ENCODE results near the gene DCAF5. TPM values are rescaled to one million over a fixed set of nuclear protein-coding genes. Genes with fewer than 3 reads are reported as not detected.

The DCAF5 gene
- total RNA-seq, 4 donors from 2014 or later: 37.4 to 67.1 (median 46.4) TPM

- Histone ChIP-seq H3K27me3 (no peaks in the 10 kb centered on the region), H3K4me1 (peaks cover 25 to 57% (median 49%) of the 10 kb centered on the region in 4 donors), H3K36me3 (peaks cover 21 to 69% (median 29%) of the 10 kb centered on the region in 4 donors), H3K27ac (replicated peaks in 1 of 4) (peak overlapping the region; percentile 58 to 70 (median 66)), H3K4me3 (no peak overlapping the region), H3K9me3 (no peaks in the 10 kb centered on the region)
- DNase-seq (ENCODE audit: extremely low spot score): no peak
- intact Hi-C loops (cut with DNase I): no loop called here
- TF ChIP-seq, protein P1, sequence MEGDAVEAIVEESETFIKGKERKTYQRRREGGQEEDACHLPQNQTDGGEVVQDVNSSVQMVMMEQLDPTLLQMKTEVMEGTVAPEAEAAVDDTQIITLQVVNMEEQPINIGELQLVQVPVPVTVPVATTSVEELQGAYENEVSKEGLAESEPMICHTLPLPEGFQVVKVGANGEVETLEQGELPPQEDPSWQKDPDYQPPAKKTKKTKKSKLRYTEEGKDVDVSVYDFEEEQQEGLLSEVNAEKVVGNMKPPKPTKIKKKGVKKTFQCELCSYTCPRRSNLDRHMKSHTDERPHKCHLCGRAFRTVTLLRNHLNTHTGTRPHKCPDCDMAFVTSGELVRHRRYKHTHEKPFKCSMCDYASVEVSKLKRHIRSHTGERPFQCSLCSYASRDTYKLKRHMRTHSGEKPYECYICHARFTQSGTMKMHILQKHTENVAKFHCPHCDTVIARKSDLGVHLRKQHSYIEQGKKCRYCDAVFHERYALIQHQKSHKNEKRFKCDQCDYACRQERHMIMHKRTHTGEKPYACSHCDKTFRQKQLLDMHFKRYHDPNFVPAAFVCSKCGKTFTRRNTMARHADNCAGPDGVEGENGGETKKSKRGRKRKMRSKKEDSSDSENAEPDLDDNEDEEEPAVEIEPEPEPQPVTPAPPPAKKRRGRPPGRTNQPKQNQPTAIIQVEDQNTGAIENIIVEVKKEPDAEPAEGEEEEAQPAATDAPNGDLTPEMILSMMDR (IDR thresholded peaks at IDR 0.05): peak in 1 of 3 experiments; percentile 35
- TF ChIP-seq EP300 (IDR thresholded peaks at IDR 0.05): no peak
- WGBS: 34% methylated on average over 3 of the region's 3 CpGs
Observed at GRCh38 chr14:69055999-69056788, 96.7 kb downstream of the DCAF5 start.

GRCh38 chr14:69055125-69055524 lies 97.8 kb downstream of the DCAF5 start:
- DNase-seq (ENCODE audit: extremely low spot score): no peak
- WGBS: 91% methylated on average over 9 of the region's 21 CpGs
- no peaks in the 10 kb centered on the region for H3K27me3 ChIP-seq
- peaks cover 35 to 62% (median 55%) of the 10 kb centered on the region in 4 donors for H3K4me1 ChIP-seq
- intact Hi-C loops (cut with DNase I): no loop called here
- no peaks in the 10 kb centered on the region for H3K9me3 ChIP-seq
- peaks cover 18 to 58% (median 23%) of the 10 kb centered on the region in 4 donors for H3K36me3 ChIP-seq
- H3K4me3 ChIP-seq: no peak overlapping the region
- TF ChIP-seq EP300 (IDR thresholded peaks at IDR 0.05): no peak
- H3K27ac ChIP-seq (replicated peaks in 1 of 4): peak overlapping the region in 2 of 4 donors; percentile 13 to 70

DNA sequence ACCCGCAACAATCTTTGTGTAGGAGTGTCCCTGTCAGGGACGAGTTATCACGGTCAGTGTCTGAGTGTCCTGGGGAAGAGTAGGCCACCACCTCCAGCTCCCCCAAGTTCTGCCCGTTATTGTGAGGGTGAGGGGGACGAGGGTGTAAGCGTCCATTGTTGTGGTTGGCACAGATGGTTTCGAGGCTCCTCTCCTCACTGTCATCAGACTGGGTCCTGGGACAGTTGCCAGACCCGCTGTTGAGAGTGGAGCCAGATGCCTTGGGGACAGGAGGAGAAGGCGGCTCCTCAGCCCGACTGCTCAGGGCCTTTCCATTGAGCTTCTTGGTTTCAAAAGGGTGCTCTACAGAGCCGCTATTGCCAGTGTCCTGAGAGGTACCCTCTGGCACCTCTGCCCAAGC lies 98.9 kb downstream of the DCAF5 start:
- Histone ChIP-seq H3K4me3 (no peak overlapping the region), H3K27me3 (no peaks in the 10 kb centered on the region), H3K4me1 (peaks cover 43 to 64% (median 59%) of the 10 kb centered on the region in 4 donors), H3K36me3 (peaks cover 18 to 47% (median 23%) of the 10 kb centered on the region in 4 donors), H3K27ac (replicated peaks in 1 of 4) (no peak overlapping the region), H3K9me3 (no peaks in the 10 kb centered on the region)
- 90% methylated on average over 9 of the region's 11 CpGs for WGBS
- no peak for DNase-seq (ENCODE audit: extremely low spot score)
- TF ChIP-seq EP300 (IDR thresholded peaks at IDR 0.05) (no peak), POLR2A (IDR thresholded peaks at IDR 0.05; ENCODE audit: low read depth) (no peak), POLR2AphosphoS5 (IDR thresholded peaks at IDR 0.05) (no peak)
- TF ChIP-seq, protein P1 (IDR thresholded peaks at IDR 0.05): no peak
- intact Hi-C loops (cut with DNase I): no loop called here

- no peak for DNase-seq (ENCODE audit: extremely low spot score)
- Histone ChIP-seq H3K27ac (replicated peaks in 1 of 4) (peak overlapping the region in 3 of 4 donors; percentile 3 to 63 (median 48)), H3K36me3 (peaks cover 18 to 30% (median 23%) of the 10 kb centered on the region in 4 donors), H3K9me3 (no peaks in the 10 kb centered on the region), H3K4me3 (no peak overlapping the region), H3K4me1 (peaks cover 56 to 72% (median 67%) of the 10 kb centered on the region in 4 donors), H3K27me3 (no peaks in the 10 kb centered on the region)
- intact Hi-C loops (cut with DNase I): no loop called here
- WGBS: 60% methylated on average over 4 of the region's 4 CpGs
- peak in 1 of 2 donors; percentile 5 for TF ChIP-seq POLR2AphosphoS5 (IDR thresholded peaks at IDR 0.05)
- no peak for TF ChIP-seq POLR2A (IDR thresholded peaks at IDR 0.05; ENCODE audit: low read depth)
- TF ChIP-seq EP300 (IDR thresholded peaks at IDR 0.05): no peak
Observed at GRCh38 chr14:69052181-69052601, 100.7 kb downstream of the DCAF5 start.

DNA sequence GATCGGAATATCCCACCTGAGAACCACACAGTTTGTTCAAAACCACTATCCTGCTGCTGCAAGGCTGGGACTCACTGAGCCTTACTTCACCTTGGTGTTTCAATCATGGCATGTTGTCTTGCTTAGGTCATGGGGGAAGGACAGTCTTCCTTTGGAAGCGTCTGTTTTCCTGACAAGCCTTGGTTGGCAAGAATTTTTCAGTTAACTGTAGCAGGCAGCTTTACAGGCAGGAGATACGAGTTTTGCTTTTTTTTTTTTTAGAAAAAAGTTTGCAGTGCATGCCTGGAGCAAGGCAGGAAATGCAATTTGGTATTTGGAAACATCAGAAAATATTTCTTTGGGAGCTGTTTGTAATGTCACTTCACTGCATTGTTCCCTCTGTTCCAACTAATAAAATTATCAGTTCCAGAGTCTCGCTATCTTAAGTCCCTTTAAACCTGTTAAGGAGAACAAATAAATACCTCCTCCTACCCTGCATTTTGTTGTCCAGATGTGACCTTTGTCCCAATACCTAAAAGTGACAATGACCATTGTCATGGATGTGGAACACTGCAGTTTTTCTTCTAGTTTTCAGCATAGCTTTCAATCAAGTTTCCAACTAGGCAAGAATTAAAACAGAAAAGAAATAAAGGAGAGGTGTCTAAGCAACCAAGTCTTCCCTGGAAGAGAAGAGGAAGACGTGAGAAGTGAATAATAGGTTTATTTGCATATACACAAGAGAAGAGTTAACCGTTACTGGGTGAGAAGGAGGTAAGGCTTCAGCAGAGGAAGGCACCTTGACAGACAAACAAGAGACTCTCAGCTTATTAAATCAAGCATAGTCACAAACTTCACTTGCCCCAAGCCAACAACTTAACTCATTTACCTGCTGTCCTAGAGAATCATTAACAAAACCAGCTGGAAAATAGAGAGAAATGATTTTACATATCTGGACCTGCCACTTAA lies 102.4 kb downstream of the DCAF5 start:
- no peak for DNase-seq (ENCODE audit: extremely low spot score)
- intact Hi-C loops (cut with DNase I): no loop called here
- H3K4me1 ChIP-seq: peaks cover 66 to 72% (median 70%) of the 10 kb centered on the region in 4 donors
- peak overlapping the region; percentile 57 to 78 (median 69) for H3K27ac ChIP-seq (replicated peaks in 1 of 4)
- WGBS: 43% methylated on average over 6 of the region's 6 CpGs
- no peaks in the 10 kb centered on the region for H3K9me3 ChIP-seq
- H3K27me3 ChIP-seq: no peaks in the 10 kb centered on the region
- TF ChIP-seq POLR2AphosphoS5 (IDR thresholded peaks at IDR 0.05) (no peak), EP300 (IDR thresholded peaks at IDR 0.05) (no peak), POLR2A (IDR thresholded peaks at IDR 0.05; ENCODE audit: low read depth) (no peak)
- TF ChIP-seq, protein P1 (IDR thresholded peaks at IDR 0.05): no peak
- no peak overlapping the region for H3K4me3 ChIP-seq
- H3K36me3 ChIP-seq: peaks cover 18 to 25% (median 22%) of the 10 kb centered on the region in 4 donors

Measured in esophagus muscularis mucosa (tissue), 4 donors.